Ureter (tissue), 1 donor: ENCODE data around the gene ARMC7. TPM values are rescaled to one million over a fixed set of nuclear protein-coding genes. Genes with fewer than 3 reads are reported as not detected.
"Not testable (repeated sequence)": the region's sequence is repeated elsewhere in the genome, so short reads cannot be mapped to it uniquely, and the experiment has no call there.

Experiments
- DNase-seq: peaks from one replicate; pipeline ENCODE4 v3.0.0-alpha.2; 2020; ENCODE audit warnings: low spot score
- total RNA-seq: library from RNA; stranded (reverse); gene quantifications from one replicate; pipeline ENCODE4 v1.2.4, GENCODE V29; 2023
- donor health status: DM: yes; HTN: yes; CAD: no.

The ARMC7 gene
- total RNA-seq, 1 donor from 2014 or later: 13.8 TPM

GRCh38 chr17:75128694-75129505, 19.1 kb downstream of the ARMC7 start:
- no peak for DNase-seq

GRCh38 chr17:75129576-75129975, 19.8 kb downstream of the ARMC7 start:
- no peak for DNase-seq

GRCh38 chr17:75130059-75130631, 20.4 kb downstream of the ARMC7 start:
- DNase-seq: no peak

GRCh38 chr17:75130632-75131277, 21.0 kb downstream of the ARMC7 start:
- no peak for DNase-seq

GRCh38 chr17:75131278-75132017, 21.7 kb downstream of the ARMC7 start, which contains the start of gene NT5C:
NT5C (minus strand) TSS chr17:75131742; CDS start chr17:75131707, 35 bp downstream.
- DNase-seq: peak; percentile 86

GRCh38 chr17:75132018-75133000, 22.5 kb downstream of the ARMC7 start:
- not testable (repeated sequence) for DNase-seq

- DNase-seq: no peak
Observed at GRCh38 chr17:75133001-75133400, 23.2 kb downstream of the ARMC7 start.

GRCh38 chr17:75133607-75134347, 24.0 kb downstream of the ARMC7 start:
- DNase-seq: not testable (repeated sequence)

- no peak for DNase-seq
Observed at GRCh38 chr17:75135452-75135851, 25.7 kb downstream of the ARMC7 start.

GRCh38 chr17:75135946-75136345, 26.2 kb downstream of the ARMC7 start:
- no peak for DNase-seq

- not testable (repeated sequence) for DNase-seq
Observed at GRCh38 chr17:75137762-75138161, 28.0 kb downstream of the ARMC7 start.

GRCh38 chr17:75138519-75138918, 28.8 kb downstream of the ARMC7 start:
- DNase-seq: no peak

- no peak for DNase-seq
Observed at GRCh38 chr17:75142236-75142971, 32.6 kb downstream of the ARMC7 start.

GRCh38 chr17:75144816-75145512, 35.2 kb downstream of the ARMC7 start:
- DNase-seq: no peak

- DNase-seq: no peak
Observed at GRCh38 chr17:75146592-75146991, 36.8 kb downstream of the ARMC7 start.

- no peak for DNase-seq
Observed at GRCh38 chr17:75147878-75148546, 38.2 kb downstream of the ARMC7 start.

GRCh38 chr17:75151930-75152329, 42.2 kb downstream of the ARMC7 start:
- no peak for DNase-seq

GRCh38 chr17:75152523-75152921, 42.8 kb downstream of the ARMC7 start:
- DNase-seq: no peak
